Ramos (cell line): Measurements from ENCODE around the gene ATP5MG.

ENCODE experiments used
- in situ Hi-C: fragments of 300-500 bp; cut with MboI; formaldehyde crosslinking; loops from one replicate; pipeline ENCODE4 v1.14.3; 2022; ENCODE audit warnings: low sequenced_read_pairs; ENCODE audit not compliant: unreplicated experiment

Gene ATP5MG

DNA sequence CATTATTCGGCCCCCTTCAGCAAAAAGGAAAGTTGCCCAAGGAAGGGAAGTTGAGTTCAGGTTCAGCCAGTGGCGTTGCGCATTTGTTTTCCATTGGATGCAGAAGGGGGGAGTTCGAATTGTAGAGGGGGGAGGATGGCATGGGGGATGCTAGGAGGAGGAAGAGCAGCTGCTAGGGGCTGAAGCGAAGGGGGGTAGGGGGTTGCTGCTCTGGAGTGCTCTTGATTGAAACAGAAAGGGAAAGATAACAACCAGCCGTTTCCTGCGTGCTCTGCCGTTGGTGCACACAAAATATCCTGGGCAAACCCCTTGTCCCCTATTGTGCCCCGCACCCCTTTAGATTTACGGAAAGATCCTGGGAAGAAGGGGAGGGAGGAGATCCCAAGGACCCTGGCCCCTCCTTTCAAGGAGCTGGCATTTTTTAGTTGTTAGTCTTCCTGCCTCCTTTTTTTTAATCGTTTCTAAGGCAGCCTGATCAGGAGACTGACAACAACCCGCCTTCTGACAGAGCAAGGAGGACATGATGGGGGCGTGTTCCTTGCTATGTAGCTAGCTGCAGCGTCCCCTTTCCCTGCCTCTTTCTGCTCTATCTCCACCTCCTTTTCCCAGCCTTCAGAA lies 37.0 kb downstream of the ATP5MG start:
- in situ Hi-C loops: no loop called here

GRCh38 chr11:118439646-118440045 lies 38.2 kb downstream of the ATP5MG start:
- in situ Hi-C loops: no loop called here

- in situ Hi-C loops: no loop called here
Measured at GRCh38 chr11:118441770-118442275, 40.4 kb downstream of the ATP5MG start.

- in situ Hi-C loops: no loop called here
Measured at GRCh38 chr11:118442301-118442700, 40.9 kb downstream of the ATP5MG start.

DNA sequence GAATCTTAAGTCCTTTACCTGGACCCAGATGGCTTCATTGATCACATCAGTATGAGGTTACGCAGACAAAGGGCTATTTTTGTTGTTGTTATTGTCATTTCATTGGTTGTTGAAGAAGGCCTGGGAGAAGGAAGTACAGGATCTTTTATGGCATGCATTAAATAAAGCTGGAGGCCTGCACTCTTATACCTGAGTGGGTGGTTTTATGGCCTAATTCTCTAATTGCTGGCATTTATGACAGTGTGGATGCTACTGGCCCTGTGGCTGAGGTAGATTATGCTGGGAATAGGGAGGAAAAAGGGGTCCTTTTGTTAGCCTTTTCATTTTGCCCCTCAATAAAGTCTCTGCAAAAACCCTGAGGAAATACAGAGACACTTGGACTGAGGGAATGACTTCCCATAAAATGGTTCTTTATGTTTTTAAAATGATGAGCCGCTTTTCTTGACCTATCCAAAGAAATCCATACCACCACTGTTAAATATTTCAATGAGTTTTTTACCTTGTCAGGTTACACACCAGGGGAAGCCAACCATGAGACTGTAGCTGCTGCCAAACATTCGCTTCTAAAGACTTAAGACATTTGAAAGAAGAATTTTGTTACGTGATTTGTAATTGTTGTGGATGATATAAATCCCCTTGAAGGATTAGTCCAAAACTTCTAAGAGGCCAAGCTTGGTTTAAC lies 41.6 kb downstream of the ATP5MG start:
- in situ Hi-C loops: no loop called here

GRCh38 chr11:118443590-118444218 lies 42.3 kb downstream of the ATP5MG start:
- in situ Hi-C loops: no loop called here

DNA sequence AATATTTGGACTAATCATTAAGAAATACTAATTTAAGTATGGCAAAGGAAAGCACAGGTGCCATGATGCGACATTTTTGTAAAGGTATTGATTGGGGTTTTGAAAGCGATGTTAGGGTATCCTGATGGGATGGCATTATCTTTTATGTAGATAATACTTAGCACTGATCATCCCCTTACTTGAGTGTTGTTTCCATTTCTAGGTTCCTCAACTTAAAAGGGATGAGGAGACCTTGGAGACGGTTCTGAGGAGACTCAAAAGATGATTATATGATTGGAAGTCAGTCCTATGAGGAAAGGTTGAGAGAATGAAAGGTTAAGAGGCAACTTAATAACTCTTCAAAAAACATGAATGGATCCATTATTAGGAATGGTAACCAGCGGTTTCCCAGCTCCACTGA lies 46.0 kb downstream of the ATP5MG start:
- in situ Hi-C loops: no loop called here

GRCh38 chr11:118448294-118448693 lies 46.9 kb downstream of the ATP5MG start:
- in situ Hi-C loops: no loop called here

- in situ Hi-C loops: no loop called here
Measured at GRCh38 chr11:118449316-118449918, 48.0 kb downstream of the ATP5MG start.

GRCh38 chr11:118450451-118450850 lies 49.0 kb downstream of the ATP5MG start:
- in situ Hi-C loops: no loop called here
